Renal cortical epithelial cell (primary cell): ENCODE data around the gene MRPL46. TPM values are rescaled to one million over a fixed set of nuclear protein-coding genes. Genes with fewer than 3 reads are reported as not detected.

Experiments used
- DNase-seq: peaks from one replicate; pipeline ENCODE4 v3.0.0-alpha.2; 2011; ENCODE audit warnings: low read depth
- total RNA-seq: library from RNA; depleted of rRNA; stranded (reverse); fragments of >200 nt; gene quantifications from 2 replicates; pipeline ENCODE4 v1.2.3, GENCODE V29; 2014

The MRPL46 gene
- total RNA-seq: 17.9 and 19.4 TPM in 2 replicates

GRCh38 chr15:88467073-88467934 lies at the start of gene MRPL46, which contains the start of gene MRPS11:
MRPL46 (minus strand) TSS chr15:88467388; CDS start chr15:88467377, 11 bp downstream.
MRPS11 (plus strand) TSS chr15:88467708; CDS start chr15:88467718, 10 bp downstream.
- DNase-seq: peak; percentile 74

- peak; percentile 15 for DNase-seq
These were observed 46.0 kb upstream of the MRPL46 start for GRCh38 chr15:88513195-88513594.

GRCh38 chr15:88512601-88513000 lies 45.4 kb upstream of the MRPL46 start:
- DNase-seq: no peak

- DNase-seq: no peak
These were observed 44.9 kb upstream of the MRPL46 start for GRCh38 chr15:88512078-88512477.

GRCh38 chr15:88511161-88511560 lies 44.0 kb upstream of the MRPL46 start:
- DNase-seq: no peak

GRCh38 chr15:88509964-88510363 lies 42.8 kb upstream of the MRPL46 start:
- DNase-seq: no peak

GRCh38 chr15:88509321-88509720 lies 42.1 kb upstream of the MRPL46 start:
- DNase-seq: no peak

GRCh38 chr15:88506628-88507027 lies 39.4 kb upstream of the MRPL46 start:
- DNase-seq: no peak

- DNase-seq: no peak
These were observed 38.5 kb upstream of the MRPL46 start for GRCh38 chr15:88505721-88506120.

GRCh38 chr15:88504445-88504844 lies 37.3 kb upstream of the MRPL46 start:
- DNase-seq: no peak

GRCh38 chr15:88498996-88499395 lies 31.8 kb upstream of the MRPL46 start:
- DNase-seq: peak; percentile 9

- DNase-seq: no peak
These were observed 30.0 kb upstream of the MRPL46 start for GRCh38 chr15:88497109-88497765.

GRCh38 chr15:88493844-88494243 lies 26.7 kb upstream of the MRPL46 start:
- no peak for DNase-seq

- DNase-seq: no peak
These were observed 24.0 kb upstream of the MRPL46 start for GRCh38 chr15:88491158-88491557.

- DNase-seq: no peak
These were observed 22.8 kb upstream of the MRPL46 start for GRCh38 chr15:88490036-88490435.

- no peak for DNase-seq
These were observed 22.1 kb upstream of the MRPL46 start for GRCh38 chr15:88489321-88489720.

- no peak for DNase-seq
These were observed 20.8 kb upstream of the MRPL46 start for GRCh38 chr15:88487796-88488523.

- no peak for DNase-seq
These were observed 20.1 kb upstream of the MRPL46 start for GRCh38 chr15:88487178-88487795.

GRCh38 chr15:88484682-88485331 lies 17.6 kb upstream of the MRPL46 start:
- DNase-seq: peak; percentile 18

GRCh38 chr15:88482263-88482662 lies 15.1 kb upstream of the MRPL46 start:
- no peak for DNase-seq

- DNase-seq: no peak
These were observed 13.8 kb upstream of the MRPL46 start for GRCh38 chr15:88480981-88481380.
